GM12878 (cell line): ENCODE measurements around the gene ZNF496. TPM values are rescaled to one million over a fixed set of nuclear protein-coding genes. Genes with fewer than 3 reads are reported as not detected.

ENCODE experiments used
- ATF7 ChIP-seq: fragments of 450-650 bp; IDR thresholded peaks from 2 replicates; pipeline ENCODE4 v1.6.1; 2016; ENCODE audit warnings: low read depth, mild to moderate bottlenecking
- BCL11A ChIP-seq: IDR thresholded peaks from 2 replicates; pipeline ENCODE4 v1.6.1; 2011; ENCODE audit warnings: low read depth, low read length
- EGR1 ChIP-seq, 2 experiments: IDR thresholded peaks; 1 replicate in 1 of 2; 2 replicates in 1 of 2; pipeline ENCODE4 v1.6.1; 2011 to 2012; ENCODE audit warnings: low read depth in 2 of 2, low read length in 2 of 2, borderline replicate concordance in 1 of 2, mild to moderate bottlenecking in 1 of 2, moderate library complexity in 1 of 2
- FOXK2 ChIP-seq: fragments of 450-650 bp; IDR thresholded peaks from 2 replicates; pipeline ENCODE4 v1.6.1; 2017; ENCODE audit warnings: mild to moderate bottlenecking, moderate library complexity
- IKZF1 ChIP-seq: fragments of 450-650 bp; conservative IDR thresholded peaks from 2 replicates; pipeline ENCODE4 v1.6.1; 2017; ENCODE audit warnings: antibody characterized with exemption, mild to moderate bottlenecking
- JUNB ChIP-seq: IDR thresholded peaks from 2 replicates; pipeline ENCODE4 v1.6.1; 2016; ENCODE audit warnings: antibody characterized with exemption, mild to moderate bottlenecking
- LARP7 ChIP-seq: fragments of 450-650 bp; IDR thresholded peaks from 2 replicates; pipeline ENCODE4 v1.6.1; 2017; ENCODE audit warnings: mild to moderate bottlenecking
- POU2F2 ChIP-seq: IDR thresholded peaks from 3 replicates; pipeline ENCODE4 v1.6.1; 2011; ENCODE audit warnings: low read depth, mild to moderate bottlenecking, low read length, borderline replicate concordance
- SMAD1 ChIP-seq: fragments of 450-650 bp; IDR thresholded peaks from 2 replicates; pipeline ENCODE4 v1.6.1; 2018; ENCODE audit warnings: mild to moderate bottlenecking, low read depth; ENCODE audit not compliant: partially characterized antibody
- SMC3 ChIP-seq: IDR thresholded peaks from 2 replicates; pipeline ENCODE4 v1.6.1; 2011; ENCODE audit warnings: low read length, improper control_type of control experiment, borderline replicate concordance
- SPI1 ChIP-seq: IDR thresholded peaks from 2 replicates; pipeline ENCODE4 v1.6.1; 2011; ENCODE audit warnings: low read depth, mild to moderate bottlenecking, low read length, moderate library complexity, borderline replicate concordance; ENCODE audit not compliant: insufficient read depth
- TCF3 ChIP-seq: IDR thresholded peaks from 2 replicates; pipeline ENCODE4 v1.6.1; 2012; ENCODE audit warnings: low read depth, mild to moderate bottlenecking, low read length, borderline replicate concordance; ENCODE audit not compliant: insufficient read depth
- polyA plus RNA-seq, 11 experiments: library from polyadenylated mRNA; depleted of rRNA in 4 of 11; unstranded in 6 of 11; stranded (reverse) in 5 of 11; fragments of >200 nt; fragmentation: Nextera tagmentation in 4 of 11; fragmentation: Illumina TruSeq in 1 of 11; extraction: Ambion mirVana in 4 of 11; extraction: Trizol in 1 of 11; gene quantifications; 1 replicate in 1 of 11; 2 replicates in 10 of 11; pipeline versions ENCODE4 v1.2.1 to v1.2.3, GENCODE V29; 2011 to 2016; ENCODE audit warnings: inconsistent platforms in 2 of 11, missing spikeins in 2 of 11, low read depth in 1 of 11
- total RNA-seq, 4 experiments: library from RNA; depleted of rRNA in 3 of 4; stranded (reverse); fragments of >200 nt in 3 of 4; fragmentation: Illumina TruSeq in 1 of 4; extraction: Trizol in 1 of 4; gene quantifications; 2 replicates each; pipeline versions ENCODE4 v1.2.1 to v1.2.3, GENCODE V29; 2013 to 2021
- TF ChIP-seq, protein P1 (sequence below), 3 experiments: IDR thresholded peaks in 2 of 3; conservative IDR thresholded peaks in 1 of 3; 2 replicates each; pipeline ENCODE4 v1.5.1; 2011; ENCODE audit warnings: low read depth in 3 of 3, low read length in 3 of 3, mild to moderate bottlenecking in 3 of 3, control low read depth in 2 of 3, moderate library complexity in 2 of 3, inconsistent platforms in 1 of 3, mixed read lengths in 1 of 3; ENCODE audit not compliant: control insufficient read depth in 2 of 3, insufficient read depth in 1 of 3; ENCODE audit errors: extremely low read depth in 1 of 3
- TF ChIP-seq, protein P2 (sequence below): IDR thresholded peaks from 2 replicates; pipeline ENCODE4 v1.6.1; 2011; ENCODE audit warnings: borderline replicate concordance, low read depth, mild to moderate bottlenecking, moderate library complexity, mixed read lengths, low read length; ENCODE audit not compliant: insufficient read depth; ENCODE audit errors: extremely low read length

The ZNF496 gene
- total and polyA plus RNA-seq, 10 of the 15 experiments (the other 5 are each of a cell fraction or from before 2014, with no cell fraction given): 1.6 to 26.4 (median 12.5) TPM

DNA sequence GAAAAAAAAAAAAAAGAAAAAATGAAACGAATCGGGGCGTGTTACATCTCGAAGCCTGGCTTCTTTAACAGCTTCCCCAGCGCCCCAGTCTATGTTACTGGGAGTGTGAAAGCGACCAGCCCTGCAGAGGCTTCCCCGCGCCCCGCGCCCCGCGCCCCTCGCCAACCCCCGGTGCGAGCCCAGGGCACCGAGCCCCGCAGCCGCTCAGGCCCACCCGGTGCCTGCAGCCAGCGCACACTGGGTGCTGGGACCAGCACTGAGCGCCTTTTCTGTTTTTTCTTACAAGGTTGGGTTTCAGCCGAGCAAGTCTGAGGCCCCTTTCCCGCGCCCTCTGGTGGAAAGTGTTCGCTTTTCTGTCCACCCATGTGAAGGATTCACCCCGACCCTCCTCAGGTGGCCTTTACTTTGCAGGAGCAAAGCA is 42.1 kb upstream of the ZNF496 start (continued):
- no peak for TF ChIP-seq JUNB
- no peak for TF ChIP-seq SMAD1
- no peak for TF ChIP-seq POU2F2
- TF ChIP-seq, protein P1, sequence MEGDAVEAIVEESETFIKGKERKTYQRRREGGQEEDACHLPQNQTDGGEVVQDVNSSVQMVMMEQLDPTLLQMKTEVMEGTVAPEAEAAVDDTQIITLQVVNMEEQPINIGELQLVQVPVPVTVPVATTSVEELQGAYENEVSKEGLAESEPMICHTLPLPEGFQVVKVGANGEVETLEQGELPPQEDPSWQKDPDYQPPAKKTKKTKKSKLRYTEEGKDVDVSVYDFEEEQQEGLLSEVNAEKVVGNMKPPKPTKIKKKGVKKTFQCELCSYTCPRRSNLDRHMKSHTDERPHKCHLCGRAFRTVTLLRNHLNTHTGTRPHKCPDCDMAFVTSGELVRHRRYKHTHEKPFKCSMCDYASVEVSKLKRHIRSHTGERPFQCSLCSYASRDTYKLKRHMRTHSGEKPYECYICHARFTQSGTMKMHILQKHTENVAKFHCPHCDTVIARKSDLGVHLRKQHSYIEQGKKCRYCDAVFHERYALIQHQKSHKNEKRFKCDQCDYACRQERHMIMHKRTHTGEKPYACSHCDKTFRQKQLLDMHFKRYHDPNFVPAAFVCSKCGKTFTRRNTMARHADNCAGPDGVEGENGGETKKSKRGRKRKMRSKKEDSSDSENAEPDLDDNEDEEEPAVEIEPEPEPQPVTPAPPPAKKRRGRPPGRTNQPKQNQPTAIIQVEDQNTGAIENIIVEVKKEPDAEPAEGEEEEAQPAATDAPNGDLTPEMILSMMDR (IDR thresholded peaks at IDR 0.05 in 2 of 3, conservative IDR thresholded peaks at IDR 0.05 in 1 of 3; ENCODE audit: control insufficient read depth in 2 of 3, extremely low read depth in 1 of 3, insufficient read depth in 1 of 3, low read depth in 3 of 3, low read length in 3 of 3): peak; percentile 29 to 62 (median 51); a peak in 5 of 6 replicates
- TF ChIP-seq FOXK2: no peak
- peak; percentile 32; the same call in 1 of the 2 replicates for TF ChIP-seq SMC3
- TF ChIP-seq, protein P2, sequence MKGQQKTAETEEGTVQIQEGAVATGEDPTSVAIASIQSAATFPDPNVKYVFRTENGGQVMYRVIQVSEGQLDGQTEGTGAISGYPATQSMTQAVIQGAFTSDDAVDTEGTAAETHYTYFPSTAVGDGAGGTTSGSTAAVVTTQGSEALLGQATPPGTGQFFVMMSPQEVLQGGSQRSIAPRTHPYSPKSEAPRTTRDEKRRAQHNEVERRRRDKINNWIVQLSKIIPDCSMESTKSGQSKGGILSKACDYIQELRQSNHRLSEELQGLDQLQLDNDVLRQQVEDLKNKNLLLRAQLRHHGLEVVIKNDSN: no peak
- no peak for TF ChIP-seq BCL11A
- no peak for TF ChIP-seq TCF3
- TF ChIP-seq ATF7: no peak
- no peak for TF ChIP-seq LARP7
- TF ChIP-seq IKZF1: no peak
- TF ChIP-seq EGR1 (IDR thresholded peaks at IDR 0.05; ENCODE audit: borderline replicate concordance in 1 of 2, low read depth in 2 of 2, low read length in 2 of 2): no peak
- no peak for TF ChIP-seq SPI1
